ENCODE results near the gene NPTX1.

NPTX1 gene

DNA sequence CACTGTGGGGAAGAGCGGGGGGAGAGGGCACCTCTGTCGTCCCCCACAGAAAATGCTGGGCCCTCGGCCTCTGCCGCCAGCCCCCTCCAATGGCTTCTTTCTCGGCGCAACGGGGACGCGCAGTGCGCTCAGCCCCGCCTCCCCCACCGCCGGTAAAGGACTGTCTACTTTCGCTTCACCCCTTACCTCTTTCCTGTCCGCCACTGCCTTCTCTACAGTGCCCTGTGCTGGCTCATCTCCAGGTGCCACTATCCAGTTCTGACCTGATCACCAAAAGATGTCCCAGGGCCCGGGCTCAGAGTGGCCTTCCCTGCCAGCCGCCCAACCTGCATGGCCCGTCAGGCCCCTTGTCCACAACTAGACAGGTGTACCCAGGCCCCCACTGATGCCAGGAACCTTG, 54.1 kb downstream of the NPTX1 start:
- no peak overlapping the region for H3K4me2 ChIP-seq (ENCODE audit: low read length, poor library complexity, severe bottlenecking)
- no peak overlapping the region for H3K14ac ChIP-seq (ENCODE audit: low read length in 2 of 2)
- no peak overlapping the region for H2AFZ ChIP-seq (ENCODE audit: low read depth, low read length)
- no peak overlapping the region for H2BK5ac ChIP-seq (ENCODE audit: low read depth, low read length, poor library complexity, severe bottlenecking)
- H2BK15ac ChIP-seq (ENCODE audit: low read depth, poor library complexity, severe bottlenecking), result no peak overlapping the region
- H2BK120ac ChIP-seq (ENCODE audit: low read depth, low read length), result no peak overlapping the region
- peaks cover 0 to 8% of the 10 kb centered on the region in 2 experiments for H3K27me3 ChIP-seq (ENCODE audit: control insufficient read depth in 1 of 2, insufficient read depth in 1 of 2, low read length in 2 of 2)
- DNase-seq, result no peak
- H3K27ac ChIP-seq (ENCODE audit: low read length, poor library complexity, severe bottlenecking), result no peak overlapping the region
- no peak overlapping the region for H3K9ac ChIP-seq (ENCODE audit: low read length)
- no peaks in the 10 kb centered on the region for H3K9me3 ChIP-seq (ENCODE audit: control insufficient read depth, low read length)
- H4K8ac ChIP-seq (ENCODE audit: low read length), result no peak overlapping the region
- no peak overlapping the region for H3K4me3 ChIP-seq (ENCODE audit: insufficient read depth in 1 of 2, low read depth in 1 of 2, low read length in 2 of 2)
- H2AK5ac ChIP-seq (ENCODE audit: low read length, severe bottlenecking), result no peak overlapping the region
- no peak overlapping the region for H4K91ac ChIP-seq (ENCODE audit: low read length)
- 93% methylated on average over 18 of the region's 18 CpGs for WGBS
- no peak overlapping the region for H3K18ac ChIP-seq (ENCODE audit: low read depth in 1 of 2, low read length in 2 of 2)
- peaks cover 18% of the 10 kb centered on the region for H3K79me1 ChIP-seq (replicated peaks; ENCODE audit: low read length, poor library complexity, severe bottlenecking)
- H3K36me3 ChIP-seq (ENCODE audit: control insufficient read depth in 1 of 2, insufficient read depth in 2 of 2, low read depth in 1 of 2, low read length in 2 of 2), result peaks cover 19 to 27% of the 10 kb centered on the region in 2 experiments
- peak overlapping the region in 1 of 2 experiments; percentile 18 for H3K23ac ChIP-seq (ENCODE audit: low read length in 2 of 2)
- no peak overlapping the region for H2BK12ac ChIP-seq (ENCODE audit: low read length in 2 of 2)
- peaks cover 8% of the 10 kb centered on the region for H3K4me1 ChIP-seq (ENCODE audit: control insufficient read depth, insufficient read depth, low read depth, low read length)
- H3K4ac ChIP-seq (ENCODE audit: low read depth in 1 of 2, low read length in 2 of 2), result no peak overlapping the region

DNA sequence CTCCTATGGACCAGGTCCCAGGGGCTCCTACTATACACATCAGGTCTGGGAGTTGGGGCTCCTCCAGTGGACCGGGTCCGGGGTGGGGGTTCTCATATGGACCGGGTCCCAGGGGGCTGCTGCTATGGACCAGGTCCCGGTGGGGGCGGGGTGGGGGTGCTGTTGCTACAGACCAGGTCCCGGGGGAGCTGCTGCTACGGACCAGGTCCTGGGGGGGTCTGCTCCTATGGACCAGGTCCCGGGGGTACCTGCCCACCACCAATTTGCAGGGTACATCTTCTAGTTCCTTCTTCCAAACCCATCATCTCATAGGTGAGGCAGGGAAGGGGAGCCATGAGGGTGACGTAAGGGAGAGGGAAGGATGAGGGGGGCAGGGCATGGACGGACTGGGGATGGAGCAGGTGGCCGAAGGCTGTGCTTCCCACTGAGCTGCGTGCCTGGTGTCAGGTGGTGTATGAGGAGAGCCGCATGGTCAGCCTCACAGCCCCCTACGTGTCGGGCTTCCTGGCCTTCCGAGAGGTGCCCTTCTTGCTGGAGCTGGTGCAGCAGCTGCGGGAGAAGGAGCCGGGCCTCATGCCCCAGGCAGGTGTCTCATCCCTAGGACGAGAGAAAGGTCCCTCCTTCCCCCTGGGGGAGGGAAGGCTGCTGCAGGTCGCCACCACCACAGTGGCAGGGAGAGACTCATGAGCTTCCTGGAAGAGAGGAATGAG, 54.9 kb downstream of the NPTX1 start:
- WGBS, result 87% methylated on average over 16 of the region's 20 CpGs
- DNase-seq, result no peak

DNA sequence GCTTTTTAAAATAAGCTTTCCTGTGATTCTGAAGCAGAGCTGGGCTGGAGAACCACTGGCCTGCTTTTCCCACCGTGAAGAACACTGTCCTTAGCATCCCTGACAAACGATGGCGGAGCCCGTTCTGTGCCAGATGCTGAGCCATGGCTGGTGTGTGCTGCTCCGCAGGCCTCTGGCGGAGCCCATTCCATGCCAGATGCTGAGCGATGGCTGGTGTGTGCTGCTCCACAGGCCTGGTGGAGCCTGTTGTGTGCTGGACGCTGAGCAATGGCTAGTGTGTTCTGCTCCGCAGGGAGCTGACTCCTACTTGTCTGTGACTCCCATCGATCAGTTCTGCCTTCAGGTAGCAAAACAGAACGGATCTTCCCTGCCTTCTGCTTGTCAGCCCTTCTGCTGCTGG, 57.2 kb downstream of the NPTX1 start:
- no peak overlapping the region for H3K23ac ChIP-seq (ENCODE audit: low read length in 2 of 2)
- DNase-seq, result no peak
- H3K27ac ChIP-seq (ENCODE audit: low read length, poor library complexity, severe bottlenecking), result no peak overlapping the region
- H2AK5ac ChIP-seq (ENCODE audit: low read length, severe bottlenecking), result no peak overlapping the region
- no peaks in the 10 kb centered on the region for H3K27me3 ChIP-seq (ENCODE audit: control insufficient read depth in 1 of 2, insufficient read depth in 1 of 2, low read length in 2 of 2)
- H3K36me3 ChIP-seq (ENCODE audit: control insufficient read depth in 1 of 2, insufficient read depth in 2 of 2, low read depth in 1 of 2, low read length in 2 of 2), result peaks cover 22 to 31% of the 10 kb centered on the region in 2 experiments
- H3K4me2 ChIP-seq (ENCODE audit: low read length, poor library complexity, severe bottlenecking), result no peak overlapping the region
- H3K79me1 ChIP-seq (replicated peaks; ENCODE audit: low read length, poor library complexity, severe bottlenecking), result peaks cover 32% of the 10 kb centered on the region
- no peak overlapping the region for H3K14ac ChIP-seq (ENCODE audit: low read length in 2 of 2)
- H2BK15ac ChIP-seq (ENCODE audit: low read depth, poor library complexity, severe bottlenecking), result no peak overlapping the region
- H4K91ac ChIP-seq (ENCODE audit: low read length), result no peak overlapping the region
- H2BK12ac ChIP-seq (ENCODE audit: low read length in 2 of 2), result no peak overlapping the region
- H3K9ac ChIP-seq (ENCODE audit: low read length), result no peak overlapping the region
- H2AFZ ChIP-seq (ENCODE audit: low read depth, low read length), result no peak overlapping the region
- no peak overlapping the region for H2BK120ac ChIP-seq (ENCODE audit: low read depth, low read length)
- 94% methylated on average over 11 of the region's 11 CpGs for WGBS
- H4K8ac ChIP-seq (ENCODE audit: low read length), result no peak overlapping the region
- no peaks in the 10 kb centered on the region for H3K9me3 ChIP-seq (ENCODE audit: control insufficient read depth, low read length)
- no peak overlapping the region for H3K18ac ChIP-seq (ENCODE audit: low read depth in 1 of 2, low read length in 2 of 2)
- peaks cover 10% of the 10 kb centered on the region for H3K4me1 ChIP-seq (ENCODE audit: control insufficient read depth, insufficient read depth, low read depth, low read length)
- H3K4me3 ChIP-seq (ENCODE audit: insufficient read depth in 1 of 2, low read depth in 1 of 2, low read length in 2 of 2), result no peak overlapping the region
- no peak overlapping the region for H3K4ac ChIP-seq (ENCODE audit: low read depth in 1 of 2, low read length in 2 of 2)
- H2BK5ac ChIP-seq (ENCODE audit: low read depth, low read length, poor library complexity, severe bottlenecking), result no peak overlapping the region

More for the DNA sequence above, 54.9 kb downstream of the NPTX1 start:
- H3K36me3 ChIP-seq (ENCODE audit: control insufficient read depth in 1 of 2, insufficient read depth in 2 of 2, low read depth in 1 of 2, low read length in 2 of 2), result peaks cover 22 to 31% of the 10 kb centered on the region in 2 experiments
- peaks cover 24% of the 10 kb centered on the region for H3K79me1 ChIP-seq (replicated peaks; ENCODE audit: low read length, poor library complexity, severe bottlenecking)
- no peak overlapping the region for H2AK5ac ChIP-seq (ENCODE audit: low read length, severe bottlenecking)
- H2BK5ac ChIP-seq (ENCODE audit: low read depth, low read length, poor library complexity, severe bottlenecking), result no peak overlapping the region
- H2BK120ac ChIP-seq (ENCODE audit: low read depth, low read length), result no peak overlapping the region
- peaks cover 0 to 8% of the 10 kb centered on the region in 2 experiments for H3K27me3 ChIP-seq (ENCODE audit: control insufficient read depth in 1 of 2, insufficient read depth in 1 of 2, low read length in 2 of 2)
- H2BK12ac ChIP-seq (ENCODE audit: low read length in 2 of 2), result no peak overlapping the region
- H2BK15ac ChIP-seq (ENCODE audit: low read depth, poor library complexity, severe bottlenecking), result no peak overlapping the region
- no peak overlapping the region for H4K8ac ChIP-seq (ENCODE audit: low read length)
- no peak overlapping the region for H3K4me3 ChIP-seq (ENCODE audit: insufficient read depth in 1 of 2, low read depth in 1 of 2, low read length in 2 of 2)
- H2AFZ ChIP-seq (ENCODE audit: low read depth, low read length), result no peak overlapping the region
- no peak overlapping the region for H3K9ac ChIP-seq (ENCODE audit: low read length)
- H3K23ac ChIP-seq (ENCODE audit: low read length in 2 of 2), result no peak overlapping the region
- H3K9me3 ChIP-seq (ENCODE audit: control insufficient read depth, low read length), result no peaks in the 10 kb centered on the region
- H3K4me2 ChIP-seq (ENCODE audit: low read length, poor library complexity, severe bottlenecking), result no peak overlapping the region
- H3K4me1 ChIP-seq (ENCODE audit: control insufficient read depth, insufficient read depth, low read depth, low read length), result peaks cover 9% of the 10 kb centered on the region
- no peak overlapping the region for H3K14ac ChIP-seq (ENCODE audit: low read length in 2 of 2)
- H3K18ac ChIP-seq (ENCODE audit: low read depth in 1 of 2, low read length in 2 of 2), result no peak overlapping the region
- H4K91ac ChIP-seq (ENCODE audit: low read length), result peak overlapping the region; percentile 18
- H3K27ac ChIP-seq (ENCODE audit: low read length, poor library complexity, severe bottlenecking), result no peak overlapping the region
- H3K4ac ChIP-seq (ENCODE audit: low read depth in 1 of 2, low read length in 2 of 2), result no peak overlapping the region

DNA sequence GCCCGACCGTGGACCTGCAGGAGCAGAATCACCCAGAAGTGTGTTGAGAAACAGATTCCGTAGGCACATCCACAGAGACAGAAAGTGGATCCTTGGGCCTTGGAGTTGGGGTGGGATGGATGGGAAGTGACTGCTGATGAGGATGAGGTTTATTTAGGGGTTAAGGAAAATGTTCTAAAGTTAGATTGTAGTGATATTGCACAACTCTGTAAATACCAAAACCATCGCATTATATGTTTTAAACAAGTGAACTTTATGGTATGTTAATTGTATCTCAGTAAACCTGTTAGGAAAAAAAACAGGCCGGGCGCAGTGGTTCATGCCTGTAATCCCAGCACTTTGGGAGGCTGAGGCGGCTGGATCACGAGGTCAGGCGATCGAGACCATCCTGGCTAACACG, 57.8 kb downstream of the NPTX1 start:
- no peak for DNase-seq
- H2BK5ac ChIP-seq (ENCODE audit: low read depth, low read length, poor library complexity, severe bottlenecking), result no peak overlapping the region
- no peak overlapping the region for H3K4me3 ChIP-seq (ENCODE audit: insufficient read depth in 1 of 2, low read depth in 1 of 2, low read length in 2 of 2)
- H2AK5ac ChIP-seq (ENCODE audit: low read length, severe bottlenecking), result no peak overlapping the region
- H3K18ac ChIP-seq (ENCODE audit: low read depth in 1 of 2, low read length in 2 of 2), result no peak overlapping the region
- no peak overlapping the region for H2BK15ac ChIP-seq (ENCODE audit: low read depth, poor library complexity, severe bottlenecking)
- H3K9me3 ChIP-seq (ENCODE audit: control insufficient read depth, low read length), result no peaks in the 10 kb centered on the region
- H3K4me2 ChIP-seq (ENCODE audit: low read length, poor library complexity, severe bottlenecking), result no peak overlapping the region
- H3K27ac ChIP-seq (ENCODE audit: low read length, poor library complexity, severe bottlenecking), result no peak overlapping the region
- peaks cover 16% of the 10 kb centered on the region for H3K4me1 ChIP-seq (ENCODE audit: control insufficient read depth, insufficient read depth, low read depth, low read length)
- no peak overlapping the region for H2AFZ ChIP-seq (ENCODE audit: low read depth, low read length)
- H2BK12ac ChIP-seq (ENCODE audit: low read length in 2 of 2), result no peak overlapping the region
- no peak overlapping the region for H3K4ac ChIP-seq (ENCODE audit: low read depth in 1 of 2, low read length in 2 of 2)
- H3K27me3 ChIP-seq (ENCODE audit: control insufficient read depth in 1 of 2, insufficient read depth in 1 of 2, low read length in 2 of 2), result peaks cover 0 to 4% of the 10 kb centered on the region in 2 experiments
- H3K79me1 ChIP-seq (replicated peaks; ENCODE audit: low read length, poor library complexity, severe bottlenecking), result peaks cover 35% of the 10 kb centered on the region
- no peak overlapping the region for H4K8ac ChIP-seq (ENCODE audit: low read length)
- H3K9ac ChIP-seq (ENCODE audit: low read length), result no peak overlapping the region
- no peak overlapping the region for H2BK120ac ChIP-seq (ENCODE audit: low read depth, low read length)
- H3K23ac ChIP-seq (ENCODE audit: low read length in 2 of 2), result no peak overlapping the region
- H4K91ac ChIP-seq (ENCODE audit: low read length), result no peak overlapping the region
- WGBS, result 97% methylated on average over 10 of the region's 11 CpGs
- H3K36me3 ChIP-seq (ENCODE audit: control insufficient read depth in 1 of 2, insufficient read depth in 2 of 2, low read depth in 1 of 2, low read length in 2 of 2), result peaks cover 22 to 31% of the 10 kb centered on the region in 2 experiments
- H3K14ac ChIP-seq (ENCODE audit: low read length in 2 of 2), result no peak overlapping the region

Measured in mesenchymal stem cell (in vitro differentiated cells and primary cell).